Stimulated activated CD8-positive, alpha-beta memory T cell treated with anti-CD3 and anti-CD28 coated beads, Interleukin-12 subunit alpha, Interleukin-12 subunit beta, amount 100 ng/mL, for 24 hours (primary cell): Measurements from ENCODE around the gene ZNF324.
A peak's percentile ranks its signal among the peaks of the same experiment; 100 is the strongest.
"Not testable (repeated sequence)": the region's sequence is repeated elsewhere in the genome, so short reads cannot be mapped to it uniquely, and the experiment has no call there.

Experiments used
- DNase-seq: peaks from one replicate; pipeline ENCODE4 v3.0.0-alpha.2; 2020; ENCODE audit errors: extremely low read depth

ZNF324 gene

DNA sequence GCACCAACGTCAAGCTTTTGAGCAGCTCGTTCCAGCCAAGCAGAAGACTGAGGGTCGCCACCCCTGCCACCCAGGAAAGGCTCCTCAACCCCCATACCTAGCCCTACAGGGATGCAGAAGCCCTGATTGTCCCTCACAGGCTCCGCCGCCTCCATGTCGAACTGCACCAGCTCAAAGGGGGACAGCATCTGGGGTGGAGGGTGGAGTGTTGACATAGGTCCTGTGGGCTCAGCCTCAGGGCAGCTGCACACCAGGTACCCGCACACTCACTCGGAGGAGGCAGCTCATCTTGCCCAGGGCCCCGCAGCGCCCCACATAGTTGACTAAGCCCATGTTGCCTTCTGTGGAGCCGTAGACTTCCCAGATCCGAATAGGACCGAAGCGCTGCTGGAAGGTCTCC, 33.4 kb downstream of the ZNF324 start:
- DNase-seq, result no peak

DNA sequence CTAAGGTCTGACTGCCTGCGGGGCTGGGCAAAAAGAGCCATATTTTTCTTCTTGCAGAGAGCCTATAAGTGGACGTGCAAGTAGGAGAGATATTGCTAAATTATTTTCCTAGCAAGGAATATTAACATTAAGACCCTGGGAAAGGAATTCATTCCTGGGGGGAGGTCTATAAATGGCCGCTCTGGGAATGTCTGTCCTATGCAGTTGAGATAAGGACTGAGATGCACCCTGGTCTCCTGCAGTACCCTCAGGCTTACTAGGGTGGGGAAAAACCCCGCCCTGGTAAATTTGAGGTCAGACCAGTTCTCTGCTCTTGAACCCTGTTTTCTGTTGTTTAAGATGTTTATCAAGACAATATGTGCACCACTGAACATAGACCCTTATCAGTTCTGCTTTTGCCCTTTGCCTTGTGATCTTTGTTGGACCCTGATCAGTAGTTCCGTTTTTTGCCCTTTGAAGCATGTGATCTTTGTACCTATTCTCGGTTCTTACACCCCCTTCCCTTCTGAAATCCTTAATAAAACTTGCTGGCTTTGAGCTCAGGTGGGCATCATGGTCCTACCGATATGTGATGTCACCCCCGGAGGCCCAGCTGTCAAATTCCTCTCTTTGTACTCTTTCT, 40.8 kb downstream of the ZNF324 start:
- DNase-seq, result not testable (repeated sequence)

DNA sequence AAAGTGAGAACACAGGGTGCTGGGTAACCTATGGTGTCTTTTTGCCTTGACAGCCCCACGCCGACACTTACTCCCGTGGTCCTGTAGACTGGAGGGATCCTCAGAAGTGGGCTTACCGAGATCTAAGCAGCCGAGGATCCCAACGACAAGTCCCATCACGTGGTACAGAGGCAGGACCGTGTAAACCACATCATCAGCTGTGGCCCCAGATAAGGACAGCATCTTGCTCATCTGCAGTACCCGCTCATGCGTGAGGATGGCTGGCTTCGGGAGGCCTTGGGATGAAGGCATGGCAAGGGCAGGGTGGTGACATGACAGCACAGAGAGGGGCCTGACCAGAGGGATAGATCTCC, 42.8 kb downstream of the ZNF324 start:
- no peak for DNase-seq

DNA sequence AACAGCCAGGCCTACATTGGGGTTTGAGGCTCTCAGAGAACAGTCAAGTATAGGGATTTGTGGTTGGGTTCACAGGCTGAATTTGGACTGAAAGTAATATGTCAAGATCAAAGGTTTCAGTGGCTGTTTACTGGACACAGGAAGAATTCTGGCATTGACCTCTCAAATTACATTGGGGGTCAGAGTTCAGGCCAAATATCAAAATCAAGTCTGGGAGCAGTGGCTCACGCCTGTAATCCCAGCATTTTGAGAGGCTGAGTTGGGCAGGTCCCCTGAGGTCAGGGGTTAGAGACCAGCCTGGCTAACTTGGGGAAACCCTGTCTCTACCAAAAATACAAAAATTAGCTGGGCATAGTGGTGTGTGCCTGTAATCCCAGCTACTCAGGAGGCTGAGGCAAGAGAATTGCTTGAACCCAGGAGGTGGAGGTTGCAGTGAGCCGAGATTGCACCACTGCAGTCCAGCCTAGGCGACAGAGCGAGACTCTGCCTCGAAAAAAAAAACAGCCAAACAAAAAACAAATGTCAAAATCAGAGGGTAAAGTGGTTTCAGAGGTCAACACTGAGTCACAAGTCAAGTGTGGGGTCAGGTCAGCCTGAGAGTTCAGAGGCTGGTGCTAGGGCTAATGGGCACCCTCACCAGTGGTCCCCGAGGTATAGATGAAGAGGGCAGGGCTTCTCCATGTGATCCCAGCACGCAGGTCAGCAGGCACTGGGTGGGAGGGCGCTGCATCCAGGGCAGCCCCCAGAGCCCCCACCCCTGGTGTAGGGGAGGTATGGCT, 43.4 kb downstream of the ZNF324 start:
- DNase-seq, result no peak

DNA sequence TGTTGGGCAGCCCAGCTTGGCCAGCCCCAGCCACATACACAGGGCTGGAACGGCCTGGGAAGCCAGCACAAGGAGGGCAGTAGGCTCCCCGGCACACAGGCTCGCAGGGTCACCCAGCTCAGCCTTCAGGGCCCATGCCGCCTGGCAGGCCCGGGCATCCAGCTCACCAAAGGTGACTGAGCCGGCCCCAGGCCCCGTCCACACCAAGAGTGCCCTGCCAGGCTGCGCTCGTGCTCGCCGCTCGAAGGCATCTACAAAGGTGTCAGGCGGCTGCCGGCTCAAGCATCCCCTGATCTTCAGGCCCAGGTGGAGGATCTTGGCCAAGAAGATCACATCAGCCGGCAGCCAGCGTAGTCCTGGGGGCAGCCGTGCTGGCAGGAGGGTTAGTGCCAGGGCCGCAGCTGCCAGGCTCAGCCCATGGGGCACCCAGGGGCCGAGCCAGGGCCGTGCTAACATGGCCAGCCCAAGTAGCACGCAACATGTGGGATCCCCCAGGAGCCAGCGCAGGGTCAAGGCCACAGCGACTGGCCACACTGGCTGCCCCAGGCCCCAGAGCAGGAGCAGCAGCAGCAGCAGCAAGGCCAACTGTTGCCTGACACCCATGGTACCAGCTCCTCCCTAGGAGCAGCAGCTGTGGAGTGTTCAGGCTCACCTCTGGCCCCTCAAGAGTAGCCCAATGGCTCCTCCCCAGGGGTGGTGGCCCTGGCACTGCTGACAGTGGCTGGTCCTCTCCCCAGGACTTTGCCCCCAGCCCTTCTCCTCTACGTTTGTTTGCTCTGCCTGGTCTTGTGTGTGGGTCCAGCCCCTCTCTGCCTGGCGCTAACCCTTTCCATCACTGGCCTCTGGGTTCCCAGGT, 44.7 kb downstream of the ZNF324 start, which contains the start of gene SLC27A5:
Gene SLC27A5, minus strand, starts transcription at position 640 of the 856 bp plus-strand sequence. Its CDS starts 37 bp downstream, at position 603.
- no peak for DNase-seq

DNA sequence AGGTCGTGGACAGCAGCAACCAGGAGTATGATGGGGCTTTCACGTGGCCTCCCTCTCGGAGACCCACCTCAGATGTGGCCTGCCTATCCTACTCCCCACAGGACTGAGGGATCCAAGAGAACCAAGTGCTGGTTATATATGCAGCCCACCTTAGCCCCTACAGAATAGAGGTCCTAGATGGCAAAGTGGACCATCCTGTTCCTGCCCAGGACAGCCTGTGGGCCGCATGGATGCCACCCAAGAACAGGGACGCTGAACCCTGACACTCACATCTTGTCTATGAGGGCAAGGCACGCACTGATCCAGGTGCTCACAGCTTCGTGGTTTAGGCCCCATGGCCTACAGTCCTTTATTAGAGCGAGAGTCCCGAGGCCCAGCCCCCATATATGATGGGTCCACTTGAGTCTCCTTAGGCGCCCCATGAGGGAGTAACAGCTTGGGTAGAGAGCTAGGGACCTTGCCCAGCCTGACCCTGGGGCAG, 46.4 kb downstream of the ZNF324 start:
- no peak for DNase-seq

DNA sequence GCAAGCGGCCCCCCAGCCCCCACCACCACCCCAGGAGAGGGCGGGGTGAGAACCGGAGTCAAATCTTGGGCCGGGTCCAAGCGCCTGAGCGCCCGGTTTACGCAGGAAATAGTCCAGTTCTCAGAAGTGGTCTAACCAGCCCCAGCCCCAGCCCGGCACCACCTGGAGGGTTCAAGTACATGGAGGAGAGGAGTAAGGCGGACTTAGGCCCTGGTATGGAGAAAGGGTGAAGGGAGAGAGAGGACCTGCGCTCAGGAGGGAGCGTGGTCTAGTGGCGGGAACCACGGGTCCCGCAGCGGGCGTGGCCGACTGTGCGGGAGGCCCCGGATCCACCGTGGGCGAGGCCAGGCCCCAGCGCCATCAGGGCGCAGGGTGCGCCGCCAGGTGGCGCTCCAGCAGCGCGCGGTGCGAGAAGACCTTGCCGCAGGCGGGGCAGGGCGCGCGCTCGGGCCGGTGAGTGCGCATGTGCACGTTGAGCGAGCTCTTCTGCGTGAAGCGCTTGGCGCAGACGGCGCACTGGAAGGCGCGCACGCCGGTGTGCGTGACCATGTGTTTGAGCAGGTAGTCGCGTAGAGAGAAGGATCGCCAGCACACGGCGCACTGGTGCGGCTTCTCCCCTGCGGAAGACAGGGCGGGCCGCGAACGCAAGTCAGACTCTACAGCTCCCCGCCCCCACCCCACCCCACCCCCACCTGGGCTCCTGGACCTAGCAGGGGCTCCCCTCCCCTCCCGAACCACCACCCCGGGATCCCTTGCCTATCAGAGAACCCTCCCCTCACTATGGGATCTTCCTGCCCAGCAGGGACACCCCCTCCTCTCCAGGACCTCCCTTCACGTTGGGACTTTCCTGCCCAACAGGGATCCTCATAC, 47.0 kb downstream of the ZNF324 start:
- DNase-seq, result peak; percentile 93

DNA sequence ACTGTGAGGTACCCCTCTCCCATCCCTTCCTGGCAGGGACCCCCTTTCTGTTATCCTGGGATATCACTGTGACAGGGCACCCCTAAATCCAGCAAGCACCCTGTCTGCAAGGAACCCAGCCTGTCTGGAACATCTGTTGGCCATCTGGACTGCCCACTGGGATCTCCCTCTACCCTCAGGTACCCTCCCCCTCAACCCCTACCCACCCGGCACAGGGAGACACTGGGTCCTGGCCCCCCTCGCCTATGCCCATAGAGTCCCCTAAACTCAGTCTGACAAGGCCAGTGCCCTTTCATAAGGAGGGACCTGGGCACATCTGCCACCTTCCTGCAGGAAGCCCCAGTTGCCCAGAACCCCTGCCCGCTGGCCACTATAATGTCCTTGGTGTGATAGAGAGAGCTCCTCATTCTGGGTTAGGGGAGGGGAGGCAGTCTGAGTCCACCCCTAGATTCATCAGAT, 47.7 kb downstream of the ZNF324 start:
- no peak for DNase-seq

DNA sequence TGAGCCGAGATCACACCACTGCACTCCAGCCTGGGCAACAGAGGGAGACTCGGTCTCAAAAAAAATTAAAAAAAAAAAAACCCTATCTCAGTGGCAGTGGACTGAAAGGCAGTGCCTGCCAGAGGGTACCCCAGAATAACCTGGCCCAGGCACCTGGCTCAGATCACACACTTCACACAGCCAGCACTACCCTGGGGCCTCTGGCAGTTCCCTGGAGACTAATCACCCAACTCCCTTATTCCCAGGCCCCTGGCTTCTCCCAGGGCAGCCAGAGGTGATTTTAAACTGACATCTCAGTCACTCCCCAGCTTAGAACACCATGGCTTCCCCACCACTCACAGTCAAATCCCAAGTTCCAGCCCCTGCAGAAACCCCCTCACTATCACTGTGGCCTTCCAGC, 48.4 kb downstream of the ZNF324 start:
- no peak for DNase-seq

DNA sequence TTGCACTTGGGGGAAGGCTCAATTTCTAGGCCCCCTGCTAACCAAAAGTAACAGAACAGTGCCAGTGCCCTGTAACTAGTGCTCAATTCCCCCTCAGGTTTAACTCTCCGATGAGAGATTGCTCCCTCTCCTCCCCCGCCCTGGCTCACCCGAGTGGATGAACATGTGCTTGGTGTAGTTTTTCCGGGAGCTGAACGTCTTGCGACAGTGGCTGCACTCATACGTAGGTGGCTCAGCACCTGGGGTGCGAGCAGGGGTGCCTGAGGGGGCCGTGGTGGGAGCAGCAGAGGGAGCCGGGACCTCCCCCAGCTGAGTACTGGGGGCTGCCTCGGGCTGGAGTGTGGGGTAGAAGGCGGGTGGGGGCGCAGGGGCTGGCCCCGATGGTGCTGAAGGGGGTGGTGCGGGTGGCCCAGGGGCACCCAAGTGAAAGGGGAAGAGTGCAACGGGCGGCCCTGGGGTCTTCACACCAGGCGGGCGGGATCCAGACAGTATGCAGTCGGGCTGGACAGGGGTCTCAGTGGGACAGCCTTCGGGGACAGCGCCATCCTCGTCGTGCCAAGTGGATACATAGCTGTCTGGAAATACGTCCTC, 49.5 kb downstream of the ZNF324 start:
- no peak for DNase-seq

DNA sequence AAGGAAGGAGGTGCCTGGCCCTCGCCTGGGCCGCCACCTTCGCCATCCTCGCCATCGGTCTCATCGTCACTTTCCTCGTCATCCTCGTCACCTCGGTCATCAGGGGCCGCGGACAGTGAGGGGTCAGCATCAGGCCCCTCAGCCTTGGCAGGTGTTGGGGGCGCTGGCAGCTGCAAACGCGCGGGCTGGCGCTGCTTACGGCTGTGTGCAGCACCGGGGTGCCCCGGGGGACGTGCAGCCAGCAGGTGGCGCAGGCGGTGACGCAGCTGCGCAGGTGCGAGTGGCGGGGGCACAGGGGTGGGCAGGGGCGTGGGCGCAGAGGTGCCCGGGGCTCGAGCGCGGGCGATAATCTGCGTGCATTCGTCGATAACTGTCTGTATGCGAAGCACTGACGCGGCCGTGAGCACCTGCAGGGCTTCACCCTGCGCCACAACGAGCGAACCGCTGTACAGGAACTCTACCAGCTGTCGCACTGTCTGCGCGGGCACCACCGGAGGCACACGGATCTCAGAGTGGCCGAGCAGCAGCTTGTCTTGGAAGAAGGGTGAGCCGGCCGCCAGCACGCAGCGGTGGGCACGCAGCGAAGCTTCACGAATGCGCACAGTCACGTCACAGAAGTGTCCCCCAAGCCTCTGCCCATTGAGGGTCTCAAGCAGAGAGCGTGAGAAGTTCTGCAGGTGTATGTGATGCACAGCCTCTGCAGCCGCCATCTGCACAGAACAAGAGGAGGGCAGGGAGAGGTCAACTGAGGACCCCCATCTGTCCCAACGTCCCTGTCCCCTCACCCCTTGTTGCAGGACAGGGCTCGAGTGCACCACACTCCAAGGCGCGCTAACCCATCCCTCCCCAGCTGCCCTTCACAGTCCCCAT, 50.3 kb downstream of the ZNF324 start:
- no peak for DNase-seq

DNA sequence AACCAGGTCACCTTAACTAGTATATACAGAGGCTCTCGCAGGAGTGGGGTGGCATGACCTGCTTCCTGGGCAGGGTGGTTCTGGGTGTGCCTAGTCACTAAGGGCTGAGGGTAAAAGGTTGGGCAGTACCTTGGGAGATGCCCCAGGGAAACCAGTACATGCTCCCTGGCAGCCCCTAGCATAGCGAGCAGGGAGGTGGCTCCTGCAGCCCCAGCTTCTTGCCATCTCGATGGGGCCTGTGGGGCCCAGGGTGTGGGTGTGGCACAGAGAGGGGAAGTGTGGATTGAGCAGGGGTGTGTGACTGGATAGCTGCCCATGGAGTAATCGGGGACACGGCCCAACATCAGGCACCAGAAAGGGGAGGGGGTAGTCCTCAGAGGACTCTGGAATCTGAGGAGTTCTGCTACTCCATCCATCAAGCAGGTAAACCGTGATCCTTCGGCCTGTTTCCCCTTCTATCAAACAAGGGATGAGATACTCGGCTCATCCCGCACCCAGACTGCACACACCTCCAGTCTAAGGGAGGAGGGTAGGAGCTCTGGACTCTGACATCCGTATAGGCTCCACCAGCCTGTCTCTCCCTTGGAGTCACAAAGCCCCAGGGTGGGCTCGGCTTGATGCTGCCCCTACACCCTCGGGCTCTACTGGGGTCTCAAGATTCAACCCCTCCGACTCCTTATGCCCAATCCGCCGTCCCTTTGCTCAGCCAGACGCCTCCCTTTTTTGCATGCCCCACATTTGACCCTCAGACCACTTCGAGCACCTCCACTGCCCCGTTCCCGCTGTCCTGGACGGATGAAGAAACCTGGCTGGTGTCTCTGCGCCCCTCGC, 51.6 kb downstream of the ZNF324 start:
- DNase-seq, result no peak

DNA sequence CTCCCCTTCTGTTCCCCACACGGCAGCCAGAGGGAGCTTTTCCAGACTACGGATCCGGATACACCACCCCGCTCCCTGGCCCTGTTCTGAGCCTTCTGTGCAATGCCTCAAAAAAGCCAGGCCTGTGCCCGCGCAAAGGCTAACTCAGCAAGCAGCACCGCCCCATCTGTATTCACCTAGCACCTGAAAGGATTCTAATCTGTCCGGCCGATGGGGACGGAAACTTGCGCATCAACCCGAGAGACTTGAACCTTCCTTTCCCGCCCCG, 52.1 kb downstream of the ZNF324 start:
- no peak for DNase-seq

DNA sequence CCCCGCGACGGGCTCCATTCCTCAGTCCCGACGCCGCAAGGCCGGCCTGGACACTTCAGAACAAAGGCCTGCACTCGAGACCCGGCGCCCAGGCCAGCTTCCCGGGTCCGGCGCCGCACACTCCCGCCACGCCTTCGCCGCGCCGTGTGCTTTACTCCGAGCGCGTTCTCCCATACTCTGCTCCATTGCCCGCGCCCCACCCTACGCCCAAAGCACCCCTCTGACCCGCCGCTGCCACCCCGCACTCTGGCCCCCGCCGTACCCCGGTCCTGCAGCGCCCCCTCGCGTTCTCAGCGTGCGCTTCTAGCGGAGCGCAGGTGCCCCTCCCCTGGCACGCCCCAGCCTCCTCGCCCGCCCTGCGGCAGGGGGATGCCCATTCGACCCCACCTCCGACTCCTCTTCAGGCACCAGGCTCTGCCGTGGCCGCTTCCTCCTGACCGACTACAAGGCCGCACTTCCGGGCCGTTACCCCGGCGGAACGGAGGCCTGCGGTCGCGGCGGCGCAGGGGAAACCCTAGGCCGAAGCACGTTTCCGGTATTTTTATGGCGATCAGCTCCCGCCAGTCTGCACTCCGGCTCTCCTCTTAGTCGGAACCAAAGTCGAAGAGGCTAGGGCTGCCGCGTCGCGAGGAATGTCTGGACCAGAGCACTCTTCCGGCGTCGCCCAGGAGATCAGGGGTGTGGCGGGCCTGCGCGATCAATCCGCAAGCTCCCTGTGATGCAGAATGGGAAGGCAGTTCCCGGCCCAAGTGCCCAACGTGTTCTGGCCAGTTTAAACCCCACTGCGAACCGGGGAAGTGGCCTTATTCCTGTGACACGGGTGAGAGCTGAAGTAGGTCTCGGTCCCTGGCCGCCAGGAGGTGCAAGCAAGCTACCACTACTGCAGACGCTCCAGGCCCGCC, 52.7 kb downstream of the ZNF324 start, which contains the start of gene ZBTB45:
Gene ZBTB45, minus strand, starts transcription at position 456 of the 902 bp plus-strand sequence. CDS start 2,137 bp downstream, outside the sequence.
- DNase-seq, result peak; percentile 73

DNA sequence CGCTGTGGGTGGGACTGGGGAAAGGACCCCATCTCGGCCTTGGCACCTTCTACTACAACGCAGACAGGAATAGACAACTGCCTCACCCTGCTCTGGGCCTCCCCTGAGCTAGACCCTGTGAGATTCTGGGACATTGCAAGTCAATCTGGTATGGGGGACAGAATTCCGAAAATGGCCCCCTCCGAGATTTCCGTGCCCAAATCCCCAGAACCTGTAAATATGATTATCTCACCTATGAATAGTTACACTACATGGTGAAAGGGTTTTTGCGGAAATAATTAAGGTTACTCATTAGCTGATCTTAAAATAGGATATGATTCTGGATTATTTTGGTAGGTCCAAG, 53.3 kb downstream of the ZNF324 start:
- no peak for DNase-seq

DNA sequence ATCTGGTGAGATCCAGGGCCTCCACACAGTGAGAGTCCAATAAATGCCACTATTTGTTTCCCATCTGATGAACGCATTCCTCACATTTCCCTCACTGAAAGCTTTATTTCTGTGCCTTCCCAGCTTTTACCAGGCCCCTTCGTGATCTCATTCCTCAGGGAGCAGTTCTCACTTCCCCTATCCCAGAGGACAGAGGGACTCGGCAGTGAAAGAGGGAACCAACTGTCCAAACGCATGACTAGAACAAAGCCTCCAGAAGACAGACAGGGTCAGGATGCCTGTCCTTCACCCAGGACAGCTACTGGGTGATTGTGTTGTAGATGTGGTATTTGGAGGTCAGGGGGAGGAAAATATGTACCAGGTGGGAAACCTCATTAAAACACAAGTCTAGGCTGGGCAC, 54.8 kb downstream of the ZNF324 start:
- no peak for DNase-seq

DNA sequence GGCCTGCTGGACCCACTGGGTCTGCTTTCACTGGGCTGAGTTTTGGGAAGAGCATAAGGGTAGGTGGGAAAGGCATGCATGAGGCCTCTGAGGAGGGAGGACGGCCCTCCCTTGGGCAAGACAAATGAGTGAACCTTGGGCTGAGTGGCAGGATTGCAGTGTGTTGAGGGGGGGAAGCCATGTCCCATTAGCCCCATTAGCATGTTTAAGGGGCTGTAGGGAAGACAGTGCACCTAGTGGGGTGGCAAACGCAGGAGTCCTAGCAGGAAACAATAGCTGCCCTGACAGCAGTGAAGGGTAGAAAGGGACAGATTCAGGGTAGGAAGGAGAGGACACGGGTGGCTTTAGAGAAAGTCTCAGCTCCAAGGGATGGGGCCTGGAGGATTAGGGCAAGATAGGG, 55.8 kb downstream of the ZNF324 start:
- DNase-seq, result no peak
